ENCODE data around the gene ETS1.

ETS1 gene

GRCh38 chr11:128494418-128495332 lies 92.7 kb downstream of the ETS1 start:
- DNase-seq (ENCODE audit: low read depth in 2 of 2), result no peak
- TF ChIP-seq CTCF (IDR thresholded peaks at IDR 0.05; ENCODE audit: low read depth, low read length), result no peak
- no peak overlapping the region for H3K4me3 ChIP-seq (replicated peaks in 1 of 2; ENCODE audit: low read depth in 2 of 2, low read length in 2 of 2)

GRCh38 chr11:128493570-128493965 lies 93.8 kb downstream of the ETS1 start:
- TF ChIP-seq CTCF (IDR thresholded peaks at IDR 0.05; ENCODE audit: low read depth, low read length), result no peak
- DNase-seq (ENCODE audit: low read depth in 2 of 2), result no peak

GRCh38 chr11:128492903-128493569 lies 94.3 kb downstream of the ETS1 start:
- DNase-seq (ENCODE audit: low read depth in 2 of 2), result no peak
- TF ChIP-seq CTCF (IDR thresholded peaks at IDR 0.05; ENCODE audit: low read depth, low read length), result no peak
- no peak overlapping the region for H3K4me3 ChIP-seq (replicated peaks in 1 of 2; ENCODE audit: low read depth in 2 of 2, low read length in 2 of 2)

More at GRCh38 chr11:128493570-128493965, 93.8 kb downstream of the ETS1 start:
- no peak overlapping the region for H3K4me3 ChIP-seq (replicated peaks in 1 of 2; ENCODE audit: low read depth in 2 of 2, low read length in 2 of 2)

- peak; percentile 58 to 81 for DNase-seq (ENCODE audit: low read depth in 2 of 2)
- no peak for TF ChIP-seq CTCF (IDR thresholded peaks at IDR 0.05; ENCODE audit: low read depth, low read length)
- no peak overlapping the region for H3K4me3 ChIP-seq (replicated peaks in 1 of 2; ENCODE audit: low read depth in 2 of 2, low read length in 2 of 2)
Observed at GRCh38 chr11:128492461-128492860, 94.9 kb downstream of the ETS1 start.

GRCh38 chr11:128491195-128491936 lies 96.0 kb downstream of the ETS1 start:
- no peak overlapping the region for H3K4me3 ChIP-seq (replicated peaks in 1 of 2; ENCODE audit: low read depth in 2 of 2, low read length in 2 of 2)
- DNase-seq (ENCODE audit: low read depth in 2 of 2), result no peak
- no peak for TF ChIP-seq CTCF (IDR thresholded peaks at IDR 0.05; ENCODE audit: low read depth, low read length)

GRCh38 chr11:128490092-128490491 lies 97.3 kb downstream of the ETS1 start:
- DNase-seq (ENCODE audit: low read depth in 2 of 2), result no peak
- H3K4me3 ChIP-seq (replicated peaks in 1 of 2; ENCODE audit: low read depth in 2 of 2, low read length in 2 of 2), result no peak overlapping the region
- no peak for TF ChIP-seq CTCF (IDR thresholded peaks at IDR 0.05; ENCODE audit: low read depth, low read length)
